NT2/D1 (cell line): ENCODE data around the gene OTUB1.

Source experiments
- SUZ12 ChIP-seq: IDR thresholded peaks from 2 replicates; pipeline ENCODE4 v1.6.1; 2011; ENCODE audit not compliant: insufficient read length, insufficient read depth; ENCODE audit errors: extremely low read depth
- YY1 ChIP-seq: IDR thresholded peaks from 2 replicates; pipeline ENCODE4 v1.6.1; 2011; ENCODE audit not compliant: insufficient read length, insufficient read depth
- ZNF274 ChIP-seq: IDR thresholded peaks from 2 replicates; pipeline ENCODE4 v1.6.1; 2011; ENCODE audit warnings: mild to moderate bottlenecking, low read depth, low read length

GRCh38 chr11:64013141-64013896 lies 27.1 kb downstream of the OTUB1 start:
- no peak for TF ChIP-seq YY1
- no peak for TF ChIP-seq SUZ12
- TF ChIP-seq ZNF274, result no peak
